Epithelial cell of esophagus (primary cell): ENCODE measurements around the gene CHRM4.
A peak's percentile ranks its signal among the peaks of the same experiment; 100 is the strongest.

Source experiments
- DNase-seq: peaks from one replicate; pipeline ENCODE4 v3.0.0; 2010; ENCODE audit warnings: low read depth
- H3K4me3 ChIP-seq: 2 replicates; pipeline ENCODE4 v1.5.1; 2011; ENCODE audit warnings: mild to moderate bottlenecking, low read length, control low read depth
- CTCF ChIP-seq: IDR thresholded peaks from 2 replicates; pipeline ENCODE4 v1.5.1; 2011; ENCODE audit warnings: low read depth, mild to moderate bottlenecking, low read length, control low read depth, inconsistent platforms; ENCODE audit not compliant: insufficient read depth; ENCODE audit errors: missing control alignments

CHRM4 gene

GRCh38 chr11:46363455-46364005 is 28.0 kb downstream of the CHRM4 start:
- peak; percentile 79 for DNase-seq
- no peak overlapping the region for H3K4me3 ChIP-seq
- no peak for TF ChIP-seq CTCF

- H3K4me3 ChIP-seq = no peak overlapping the region
- no peak for TF ChIP-seq CTCF
- DNase-seq = peak; percentile 59
Observed at GRCh38 chr11:46363031-46363407, 28.6 kb downstream of the CHRM4 start.

- no peak overlapping the region for H3K4me3 ChIP-seq
- TF ChIP-seq CTCF = no peak
- DNase-seq = no peak
Observed at GRCh38 chr11:46362156-46363030, 29.2 kb downstream of the CHRM4 start.

GRCh38 chr11:46361283-46362155 is 30.1 kb downstream of the CHRM4 start:
- TF ChIP-seq CTCF = no peak
- no peak overlapping the region for H3K4me3 ChIP-seq
- DNase-seq = no peak

GRCh38 chr11:46360878-46361277 is 30.7 kb downstream of the CHRM4 start:
- DNase-seq = no peak
- H3K4me3 ChIP-seq = no peak overlapping the region
- TF ChIP-seq CTCF = no peak

GRCh38 chr11:46359953-46360352 is 31.6 kb downstream of the CHRM4 start:
- no peak for TF ChIP-seq CTCF
- no peak for DNase-seq
- no peak overlapping the region for H3K4me3 ChIP-seq
